ENCODE data around the gene ANOS1. TPM values are rescaled to one million over a fixed set of nuclear protein-coding genes. Genes with fewer than 3 reads are reported as not detected.

The ANOS1 gene
- total RNA-seq, 1 donor from 2014 or later: 5.9 TPM

- H3K4me1 Mint-ChIP-seq (ENCODE audit: low read depth): peaks cover 2% of the 10 kb centered on the region
- TF ChIP-seq CTCF (IDR thresholded peaks at IDR 0.05; ENCODE audit: unreplicated experiment): no peak
- H3K9me3 Mint-ChIP-seq (ENCODE audit: low read depth): no peaks in the 10 kb centered on the region
- no peaks in the 10 kb centered on the region for H3K36me3 Mint-ChIP-seq (ENCODE audit: insufficient read depth)
- H3K27ac Mint-ChIP-seq: no peak overlapping the region
- no peak overlapping the region for H3K4me3 Mint-ChIP-seq (ENCODE audit: low read depth)
- DNase-seq (ENCODE audit: low spot score, unreplicated experiment): no peak
- no peaks in the 10 kb centered on the region for H3K27me3 Mint-ChIP-seq
Measured at GRCh38 chrX:8673201-8673600, 58.7 kb downstream of the ANOS1 start.

- no peaks in the 10 kb centered on the region for H3K27me3 Mint-ChIP-seq
- no peak overlapping the region for H3K27ac Mint-ChIP-seq
- no peak overlapping the region for H3K4me3 Mint-ChIP-seq (ENCODE audit: low read depth)
- H3K9me3 Mint-ChIP-seq (ENCODE audit: low read depth): no peaks in the 10 kb centered on the region
- DNase-seq (ENCODE audit: low spot score, unreplicated experiment): no peak
- H3K4me1 Mint-ChIP-seq (ENCODE audit: low read depth): peaks cover 2% of the 10 kb centered on the region
- H3K36me3 Mint-ChIP-seq (ENCODE audit: insufficient read depth): no peaks in the 10 kb centered on the region
- peak; percentile 34 for TF ChIP-seq CTCF (IDR thresholded peaks at IDR 0.05; ENCODE audit: unreplicated experiment)
Measured at GRCh38 chrX:8672176-8672575, 59.8 kb downstream of the ANOS1 start.

- TF ChIP-seq CTCF (IDR thresholded peaks at IDR 0.05; ENCODE audit: unreplicated experiment): no peak
- no peaks in the 10 kb centered on the region for H3K36me3 Mint-ChIP-seq (ENCODE audit: insufficient read depth)
- H3K27ac Mint-ChIP-seq: no peak overlapping the region
- no peak overlapping the region for H3K4me3 Mint-ChIP-seq (ENCODE audit: low read depth)
- peaks cover 2% of the 10 kb centered on the region for H3K4me1 Mint-ChIP-seq (ENCODE audit: low read depth)
- no peak for DNase-seq (ENCODE audit: low spot score, unreplicated experiment)
- no peaks in the 10 kb centered on the region for H3K27me3 Mint-ChIP-seq
- H3K9me3 Mint-ChIP-seq (ENCODE audit: low read depth): no peaks in the 10 kb centered on the region
Measured at GRCh38 chrX:8668813-8669212, 63.1 kb downstream of the ANOS1 start.

GRCh38 chrX:8663325-8663724 is 68.6 kb downstream of the ANOS1 start:
- Mint-ChIP-seq H3K27ac (peak overlapping the region; percentile 69), H3K36me3 (ENCODE audit: insufficient read depth) (no peaks in the 10 kb centered on the region), H3K4me1 (ENCODE audit: low read depth) (peaks cover 11% of the 10 kb centered on the region), H3K9me3 (ENCODE audit: low read depth) (no peaks in the 10 kb centered on the region), H3K4me3 (ENCODE audit: low read depth) (no peak overlapping the region), H3K27me3 (no peaks in the 10 kb centered on the region)
- no peak for DNase-seq (ENCODE audit: low spot score, unreplicated experiment)
- no peak for TF ChIP-seq CTCF (IDR thresholded peaks at IDR 0.05; ENCODE audit: unreplicated experiment)

GRCh38 chrX:8657883-8658282 is 74.1 kb downstream of the ANOS1 start:
- H3K4me1 Mint-ChIP-seq (ENCODE audit: low read depth): peaks cover 8% of the 10 kb centered on the region
- no peak overlapping the region for H3K27ac Mint-ChIP-seq
- no peaks in the 10 kb centered on the region for H3K9me3 Mint-ChIP-seq (ENCODE audit: low read depth)
- H3K36me3 Mint-ChIP-seq (ENCODE audit: insufficient read depth): no peaks in the 10 kb centered on the region
- TF ChIP-seq CTCF (IDR thresholded peaks at IDR 0.05; ENCODE audit: unreplicated experiment): no peak
- no peak for DNase-seq (ENCODE audit: low spot score, unreplicated experiment)
- H3K4me3 Mint-ChIP-seq (ENCODE audit: low read depth): no peak overlapping the region
- H3K27me3 Mint-ChIP-seq: no peaks in the 10 kb centered on the region

All from progenitor cell of endocrine pancreas (in vitro differentiated cells).